Small intestine (tissue), 7 donors: ENCODE results near the gene CCDC83. TPM values are rescaled to one million over a fixed set of nuclear protein-coding genes. Genes with fewer than 3 reads are reported as not detected.
"Not testable (repeated sequence)": the region's sequence is repeated elsewhere in the genome, so short reads cannot be mapped to it uniquely, and the experiment has no call there.

Source experiments
- DNase-seq, 2 donors: peaks; one replicate each; pipeline versions ENCODE4 v3.0.0 to v3.0.0-alpha.2; 2013
- FAIRE-seq: peaks from 2 replicates; lab custom pipeline; 2012; peaks lifted over from hg19 to GRCh38; lab: Jason Lieb, UNC
- H3K27ac ChIP-seq, 3 donors: one replicate each; pipeline ENCODE4 v1.5.1; 2013; ENCODE audit warnings: low read length in 2 of 3, mild to moderate bottlenecking in 2 of 3, control low read depth in 1 of 3, inconsistent platforms in 1 of 3, low read depth in 1 of 3, moderate library complexity in 1 of 3
- H3K27me3 ChIP-seq, 3 donors: one replicate each; pipeline ENCODE4 v1.6.1; 2013; ENCODE audit warnings: low read length in 3 of 3, inconsistent platforms in 1 of 3; ENCODE audit not compliant: control insufficient read depth in 3 of 3, insufficient read depth in 3 of 3
- H3K36me3 ChIP-seq, 3 donors: one replicate each; pipeline ENCODE4 v1.6.1; 2013; ENCODE audit warnings: low read length in 3 of 3, inconsistent platforms in 1 of 3, low read depth in 1 of 3, mild to moderate bottlenecking in 1 of 3, moderate library complexity in 1 of 3; ENCODE audit not compliant: control insufficient read depth in 3 of 3, insufficient read depth in 2 of 3
- H3K4me1 ChIP-seq, 3 donors: one replicate each; pipeline ENCODE4 v1.6.1; 2013; ENCODE audit warnings: low read length in 2 of 3, inconsistent platforms in 1 of 3, low read depth in 1 of 3, mild to moderate bottlenecking in 1 of 3, moderate library complexity in 1 of 3; ENCODE audit not compliant: control insufficient read depth in 3 of 3, insufficient read depth in 2 of 3
- H3K4me3 ChIP-seq, 3 donors: one replicate each; pipeline ENCODE4 v1.5.1; 2013; ENCODE audit warnings: low read length in 3 of 3, control low read depth in 1 of 3, inconsistent platforms in 1 of 3, low read depth in 1 of 3, mild to moderate bottlenecking in 1 of 3, moderate library complexity in 1 of 3
- H3K9me3 ChIP-seq, 2 donors: one replicate each; pipeline ENCODE4 v1.6.1; 2013; ENCODE audit warnings: low read depth in 1 of 2, low read length in 1 of 2; ENCODE audit not compliant: control insufficient read depth in 2 of 2, insufficient read depth in 1 of 2
- WGBS, 3 donors: extraction: QIAGEN DNeasy Blood & Tissue Kit; methylation state at CpG; one replicate each; pipeline ENCODE4 v1.1.7; 2013; 5-methylcytosine and 5-hydroxymethylcytosine counted together
- polyA plus RNA-seq, 4 donors: library from polyadenylated mRNA; stranded (reverse) in 3 of 4; unstranded in 1 of 4; fragments of 200-250 nt in 3 of 4; fragments of 120-200 nt in 1 of 4; gene quantifications; one replicate each; pipeline versions ENCODE4 v1.2.1 to v1.2.3, GENCODE V29; 2013
- donor health status: healthy with polysubstance abuse.
- donor health status: control.
- donor health status: control.
- donor health status: Bipolar disorder and iron deficiency.
- donor health status: healthy.

The CCDC83 gene
- polyA plus RNA-seq, 4 donors: 0.10 TPM; not detected in 3

GRCh38 chr11:85854557-85855340 lies 434 bp upstream of the CCDC83 start:
- Histone ChIP-seq H3K36me3 (no peaks in the 10 kb centered on the region), H3K4me3 (peak overlapping the region; percentile 26 to 68 (median 47)), H3K4me1 (peaks cover 0 to 5% (median 0%) of the 10 kb centered on the region in 3 donors), H3K27me3 (no peaks in the 10 kb centered on the region), H3K27ac (peak overlapping the region; percentile 52 to 88 (median 75)), H3K9me3 (peaks cover 0 to 7% of the 10 kb centered on the region in 2 donors)
- no peak for FAIRE-seq
- peak; percentile 85 to 96 for DNase-seq
- WGBS, 3 donors: 1 to 2% (median 1%) methylated on average over 45 to 62 of the region's 62 CpGs

DNA sequence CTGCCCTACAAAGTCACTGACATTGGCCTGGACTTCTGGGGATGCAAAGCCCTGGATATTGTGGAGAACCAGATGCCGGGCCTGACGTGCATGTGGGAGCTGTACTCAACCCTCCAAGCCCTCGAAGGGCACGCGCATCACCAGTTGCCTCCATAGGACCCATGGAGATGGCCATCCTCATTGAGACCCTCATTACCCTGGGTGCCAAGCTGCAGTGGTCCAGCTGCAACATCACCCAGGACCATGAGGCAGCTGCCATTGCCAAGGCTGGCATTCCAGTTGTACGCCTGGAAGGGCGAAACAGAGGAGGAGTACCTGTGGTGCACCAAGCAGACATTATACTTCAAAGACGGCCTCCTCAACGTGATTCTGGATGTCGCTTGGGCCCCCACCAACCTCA lies 1.9 kb downstream of the CCDC83 start:
- no peak for FAIRE-seq
- H3K27ac ChIP-seq: no peak overlapping the region
- H3K27me3 ChIP-seq: no peaks in the 10 kb centered on the region
- 87 to 97% (median 94%) methylated on average over 10 of the region's 10 CpGs for WGBS, 3 donors
- DNase-seq: no peak
- no peaks in the 10 kb centered on the region for H3K36me3 ChIP-seq
- H3K4me3 ChIP-seq: no peak overlapping the region
- H3K4me1 ChIP-seq: peaks cover 0 to 5% (median 0%) of the 10 kb centered on the region in 3 donors
- peaks cover 0 to 5% of the 10 kb centered on the region in 2 donors for H3K9me3 ChIP-seq

DNA sequence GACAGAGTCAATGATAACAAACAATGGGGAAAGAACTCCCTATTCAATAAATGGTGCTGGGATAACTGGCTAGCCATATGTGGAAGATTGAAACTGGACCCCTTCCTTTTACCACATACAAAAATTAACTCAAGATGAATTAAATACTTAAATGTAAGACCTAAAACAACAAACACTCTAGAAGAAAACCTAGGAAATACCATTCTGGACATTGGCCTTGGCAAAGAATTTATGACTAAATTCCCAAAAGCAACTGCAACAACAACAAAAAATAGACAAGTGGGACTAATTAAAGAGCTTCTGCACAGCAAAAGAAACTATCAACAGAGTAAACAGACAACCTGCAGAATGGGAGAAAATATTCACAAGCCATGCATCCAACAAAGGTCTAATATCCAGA lies 4.4 kb downstream of the CCDC83 start:
- not testable (repeated sequence) for H3K36me3 ChIP-seq, DNase-seq, H3K27me3 ChIP-seq, FAIRE-seq, H3K4me1 ChIP-seq, H3K4me3 ChIP-seq, H3K27ac ChIP-seq, H3K9me3 ChIP-seq

DNA sequence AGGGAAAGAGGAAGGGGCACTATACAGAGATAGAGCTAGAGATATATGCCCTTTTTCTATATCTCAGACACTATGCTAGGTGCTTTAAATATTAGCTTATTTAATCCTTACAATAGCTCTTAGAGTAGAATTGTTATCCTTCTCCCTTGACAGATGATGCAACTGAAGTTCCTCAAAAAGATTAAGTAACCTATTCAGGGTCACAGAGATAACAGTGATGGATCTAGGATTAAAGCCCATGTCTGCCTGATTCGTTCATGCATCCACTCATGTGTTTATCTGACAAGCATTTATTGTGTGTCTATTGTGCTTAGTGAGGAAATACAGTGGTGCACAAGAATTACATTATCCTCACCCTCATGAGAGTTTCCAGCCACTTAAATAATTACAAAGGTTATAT lies 8.7 kb downstream of the CCDC83 start:
- FAIRE-seq (no peak), DNase-seq (no peak)
- Histone ChIP-seq H3K4me1 (no peaks in the 10 kb centered on the region), H3K9me3 (no peaks in the 10 kb centered on the region), H3K27ac (no peak overlapping the region), H3K36me3 (no peaks in the 10 kb centered on the region), H3K4me3 (no peak overlapping the region), H3K27me3 (no peaks in the 10 kb centered on the region)
- WGBS, 3 donors: 27 to 41% (median 31%) methylated on average over 1 of the region's 1 CpG

- 61 to 94% (median 90%) methylated on average over 1 of the region's 1 CpG for WGBS, 3 donors
- FAIRE-seq (no peak), DNase-seq (no peak)
- H3K27me3 ChIP-seq: no peaks in the 10 kb centered on the region
- no peaks in the 10 kb centered on the region for H3K4me1 ChIP-seq
- no peak overlapping the region for H3K27ac ChIP-seq
- no peaks in the 10 kb centered on the region for H3K36me3 ChIP-seq
- H3K9me3 ChIP-seq: no peaks in the 10 kb centered on the region
- no peak overlapping the region for H3K4me3 ChIP-seq
Observed at GRCh38 chr11:85866137-85866827, 11.1 kb downstream of the CCDC83 start.

DNA sequence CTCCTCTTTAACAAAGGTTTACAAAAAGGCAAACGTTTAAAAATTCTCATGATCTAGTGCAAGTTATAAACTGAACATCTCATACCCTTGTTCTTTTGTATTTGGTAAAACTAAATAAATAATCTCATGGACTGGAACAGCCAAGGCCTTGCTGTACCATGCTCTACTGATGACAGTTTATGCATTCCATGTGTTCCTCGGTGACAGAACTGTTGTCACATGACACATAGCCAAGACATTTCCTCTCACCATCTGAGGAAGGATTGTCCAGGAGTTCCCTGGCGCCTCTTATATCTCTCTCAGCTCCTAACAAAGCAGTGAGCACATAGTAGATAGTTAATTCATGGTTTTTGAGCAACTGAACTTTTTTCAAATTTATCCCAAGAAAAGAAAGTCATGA lies 12.6 kb downstream of the CCDC83 start:
- no peak for FAIRE-seq
- Histone ChIP-seq H3K27ac (no peak overlapping the region), H3K27me3 (no peaks in the 10 kb centered on the region), H3K4me3 (no peak overlapping the region), H3K9me3 (no peaks in the 10 kb centered on the region), H3K36me3 (no peaks in the 10 kb centered on the region), H3K4me1 (no peaks in the 10 kb centered on the region)
- 64 to 76% (median 73%) methylated on average over 3 of the region's 3 CpGs for WGBS, 3 donors
- no peak for DNase-seq

- H3K27ac ChIP-seq: no peak overlapping the region
- FAIRE-seq: no peak
Observed at GRCh38 chr11:85869781-85870180, 14.6 kb downstream of the CCDC83 start.

GRCh38 chr11:85874265-85874664 lies 19.1 kb downstream of the CCDC83 start:
- Histone ChIP-seq H3K9me3 (no peaks in the 10 kb centered on the region), H3K27ac (no peak overlapping the region), H3K4me1 (no peaks in the 10 kb centered on the region), H3K36me3 (no peaks in the 10 kb centered on the region), H3K27me3 (no peaks in the 10 kb centered on the region), H3K4me3 (no peak overlapping the region)
- WGBS, 3 donors: 84 to 89% (median 85%) methylated on average over 1 of the region's 1 CpG
- FAIRE-seq: no peak
- DNase-seq: no peak

More at GRCh38 chr11:85869781-85870180, 14.6 kb downstream of the CCDC83 start:
- H3K36me3 ChIP-seq: no peaks in the 10 kb centered on the region
- DNase-seq: no peak
- H3K27me3 ChIP-seq: no peaks in the 10 kb centered on the region
- no peaks in the 10 kb centered on the region for H3K9me3 ChIP-seq
- WGBS, 3 donors: 91 to 100% (median 94%) methylated on average over 2 of the region's 2 CpGs
- H3K4me1 ChIP-seq: no peaks in the 10 kb centered on the region
- no peak overlapping the region for H3K4me3 ChIP-seq
